Measurements from ENCODE around the gene DGCR8.

DGCR8 gene

GRCh38 chr22:20135806-20136602 lies 56.0 kb downstream of the DGCR8 start:
- no peaks in the 10 kb centered on the region for H3K27me3 ChIP-seq (ENCODE audit: control insufficient read depth in 1 of 2, insufficient read depth in 2 of 2, low read length in 2 of 2)
- no peaks in the 10 kb centered on the region for H3K36me3 ChIP-seq (ENCODE audit: insufficient read depth, low read length)
- H3K4me1 ChIP-seq (ENCODE audit: insufficient read depth, low read length): peaks cover 60% of the 10 kb centered on the region
- H3K9me3 ChIP-seq (ENCODE audit: low read length): no peaks in the 10 kb centered on the region
- H3K9ac ChIP-seq (ENCODE audit: low read length): no peak overlapping the region
- no peak overlapping the region for H3K4me3 ChIP-seq (ENCODE audit: low read depth in 1 of 2, low read length in 2 of 2)
- H3K27ac ChIP-seq (ENCODE audit: low read depth, low read length): no peak overlapping the region

DNA sequence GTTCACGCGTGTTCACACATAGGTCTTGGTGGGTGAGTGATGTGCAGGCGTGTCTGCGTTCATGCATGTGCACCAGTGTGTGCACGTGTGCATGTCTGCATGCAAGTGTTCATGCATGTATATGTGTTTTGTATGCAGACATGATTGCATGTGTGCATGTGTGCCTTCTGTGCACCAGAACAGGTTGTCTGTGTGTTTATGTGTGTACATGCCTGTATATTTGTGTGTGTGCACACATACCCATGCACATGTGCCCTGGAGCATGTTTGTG lies 56.5 kb downstream of the DGCR8 start:
- Histone ChIP-seq H3K9ac (ENCODE audit: low read length) (no peak overlapping the region), H3K4me3 (ENCODE audit: low read depth in 1 of 2, low read length in 2 of 2) (no peak overlapping the region), H3K4me1 (ENCODE audit: insufficient read depth, low read length) (peaks cover 60% of the 10 kb centered on the region), H3K36me3 (ENCODE audit: insufficient read depth, low read length) (no peaks in the 10 kb centered on the region), H3K27ac (ENCODE audit: low read depth, low read length) (no peak overlapping the region), H3K27me3 (ENCODE audit: control insufficient read depth in 1 of 2, insufficient read depth in 2 of 2, low read length in 2 of 2) (no peaks in the 10 kb centered on the region), H3K9me3 (ENCODE audit: low read length) (no peaks in the 10 kb centered on the region)

GRCh38 chr22:20137113-20137512 lies 57.1 kb downstream of the DGCR8 start:
- Histone ChIP-seq H3K4me1 (ENCODE audit: insufficient read depth, low read length) (peaks cover 60% of the 10 kb centered on the region), H3K36me3 (ENCODE audit: insufficient read depth, low read length) (no peaks in the 10 kb centered on the region), H3K4me3 (ENCODE audit: low read depth in 1 of 2, low read length in 2 of 2) (no peak overlapping the region), H3K27ac (ENCODE audit: low read depth, low read length) (no peak overlapping the region), H3K27me3 (ENCODE audit: control insufficient read depth in 1 of 2, insufficient read depth in 2 of 2, low read length in 2 of 2) (no peaks in the 10 kb centered on the region), H3K9me3 (ENCODE audit: low read length) (no peaks in the 10 kb centered on the region), H3K9ac (ENCODE audit: low read length) (no peak overlapping the region)

DNA sequence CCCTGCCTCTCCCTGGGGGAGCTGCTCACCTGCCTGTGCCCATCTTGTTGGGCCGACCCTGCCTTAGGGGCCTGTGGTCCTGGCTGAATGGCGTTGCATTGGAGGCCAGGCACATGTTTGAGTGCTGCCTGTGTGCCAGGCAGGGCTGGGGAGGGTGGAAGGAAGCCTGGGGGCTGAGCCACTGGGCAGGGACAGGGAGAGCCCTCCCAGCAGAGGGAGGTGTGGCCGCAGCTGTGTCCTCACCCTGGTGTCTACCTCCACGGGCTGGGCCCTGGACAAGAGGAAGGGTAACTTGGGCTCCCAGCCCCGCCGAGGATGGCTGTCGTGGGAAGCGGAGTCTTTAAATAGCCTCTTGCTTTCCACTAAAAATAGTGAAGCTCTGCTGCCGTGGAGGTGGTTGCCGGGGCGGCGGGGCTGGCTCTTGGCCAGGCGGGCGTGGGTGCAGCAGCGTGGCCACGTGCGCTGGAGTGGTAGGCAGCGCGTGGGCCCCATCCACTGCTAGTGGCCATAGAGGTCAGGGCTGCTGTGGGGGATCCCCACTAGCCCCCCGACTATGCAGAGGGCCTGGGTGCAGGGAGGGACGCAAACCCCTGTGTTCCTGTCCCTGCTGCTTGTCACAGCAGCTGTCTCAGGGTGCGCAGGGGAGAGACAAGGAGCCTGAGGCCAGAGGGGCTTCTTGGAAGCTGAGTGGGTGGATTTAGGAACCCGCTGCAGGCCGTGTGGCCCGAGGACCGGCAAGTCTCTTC lies 57.8 kb downstream of the DGCR8 start:
- Histone ChIP-seq H3K9ac (ENCODE audit: low read length) (no peak overlapping the region), H3K9me3 (ENCODE audit: low read length) (no peaks in the 10 kb centered on the region), H3K4me1 (ENCODE audit: insufficient read depth, low read length) (peaks cover 55% of the 10 kb centered on the region), H3K36me3 (ENCODE audit: insufficient read depth, low read length) (no peaks in the 10 kb centered on the region), H3K27me3 (ENCODE audit: control insufficient read depth in 1 of 2, insufficient read depth in 2 of 2, low read length in 2 of 2) (no peaks in the 10 kb centered on the region), H3K4me3 (ENCODE audit: low read depth in 1 of 2, low read length in 2 of 2) (no peak overlapping the region), H3K27ac (ENCODE audit: low read depth, low read length) (no peak overlapping the region)

DNA sequence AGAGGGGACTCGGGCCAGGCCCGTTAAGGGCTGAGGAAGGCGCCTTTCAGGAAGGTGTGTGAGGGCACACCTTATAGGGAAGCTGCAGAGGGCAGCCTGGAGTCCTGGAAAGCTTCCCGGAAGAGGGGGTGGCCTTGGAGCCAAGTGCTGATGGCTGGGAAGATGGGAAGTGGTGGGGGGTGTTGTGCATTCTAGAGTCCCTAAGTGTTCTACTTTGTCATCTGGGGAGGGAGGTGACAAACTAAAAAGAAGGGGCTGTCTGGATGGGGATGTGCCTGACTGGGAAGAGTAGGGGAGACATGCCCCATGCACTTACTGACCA lies 58.3 kb downstream of the DGCR8 start:
- Histone ChIP-seq H3K36me3 (ENCODE audit: insufficient read depth, low read length) (no peaks in the 10 kb centered on the region), H3K4me1 (ENCODE audit: insufficient read depth, low read length) (peaks cover 50% of the 10 kb centered on the region), H3K4me3 (ENCODE audit: low read depth in 1 of 2, low read length in 2 of 2) (no peak overlapping the region), H3K9ac (ENCODE audit: low read length) (no peak overlapping the region), H3K27ac (ENCODE audit: low read depth, low read length) (no peak overlapping the region), H3K27me3 (ENCODE audit: control insufficient read depth in 1 of 2, insufficient read depth in 2 of 2, low read length in 2 of 2) (no peaks in the 10 kb centered on the region), H3K9me3 (ENCODE audit: low read length) (no peaks in the 10 kb centered on the region)

DNA sequence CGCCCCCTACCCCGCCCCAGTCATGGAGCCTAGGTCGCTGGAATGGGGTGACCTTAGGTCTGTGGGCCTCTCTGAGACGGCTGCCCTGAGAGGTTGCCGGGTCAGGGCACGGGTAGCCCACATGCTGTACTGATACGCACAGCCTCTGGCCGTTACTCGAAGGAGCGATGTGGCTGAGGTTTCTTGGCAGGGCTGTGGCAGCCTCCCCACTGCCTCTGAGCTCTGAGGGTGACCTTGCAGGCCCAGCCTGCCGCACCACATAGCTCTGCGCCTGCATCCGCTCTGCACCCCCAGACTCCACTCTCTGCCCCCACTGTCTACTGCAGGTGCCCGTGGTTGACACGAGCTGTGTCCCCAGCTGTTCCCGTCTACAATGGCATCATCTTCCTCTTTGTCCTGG lies 58.8 kb downstream of the DGCR8 start:
- no peak overlapping the region for H3K27ac ChIP-seq (ENCODE audit: low read depth, low read length)
- no peaks in the 10 kb centered on the region for H3K9me3 ChIP-seq (ENCODE audit: low read length)
- no peak overlapping the region for H3K4me3 ChIP-seq (ENCODE audit: low read depth in 1 of 2, low read length in 2 of 2)
- H3K4me1 ChIP-seq (ENCODE audit: insufficient read depth, low read length): peaks cover 45% of the 10 kb centered on the region
- H3K9ac ChIP-seq (ENCODE audit: low read length): no peak overlapping the region
- no peaks in the 10 kb centered on the region for H3K36me3 ChIP-seq (ENCODE audit: insufficient read depth, low read length)
- H3K27me3 ChIP-seq (ENCODE audit: control insufficient read depth in 1 of 2, insufficient read depth in 2 of 2, low read length in 2 of 2): no peaks in the 10 kb centered on the region

- Histone ChIP-seq H3K9ac (ENCODE audit: low read length) (no peak overlapping the region), H3K36me3 (ENCODE audit: insufficient read depth, low read length) (no peaks in the 10 kb centered on the region), H3K9me3 (ENCODE audit: low read length) (no peaks in the 10 kb centered on the region), H3K4me3 (ENCODE audit: low read depth in 1 of 2, low read length in 2 of 2) (no peak overlapping the region), H3K27ac (ENCODE audit: low read depth, low read length) (no peak overlapping the region), H3K27me3 (ENCODE audit: control insufficient read depth in 1 of 2, insufficient read depth in 2 of 2, low read length in 2 of 2) (no peaks in the 10 kb centered on the region), H3K4me1 (ENCODE audit: insufficient read depth, low read length) (peaks cover 38% of the 10 kb centered on the region)
Observed at GRCh38 chr22:20139391-20140106, 59.5 kb downstream of the DGCR8 start.

DNA sequence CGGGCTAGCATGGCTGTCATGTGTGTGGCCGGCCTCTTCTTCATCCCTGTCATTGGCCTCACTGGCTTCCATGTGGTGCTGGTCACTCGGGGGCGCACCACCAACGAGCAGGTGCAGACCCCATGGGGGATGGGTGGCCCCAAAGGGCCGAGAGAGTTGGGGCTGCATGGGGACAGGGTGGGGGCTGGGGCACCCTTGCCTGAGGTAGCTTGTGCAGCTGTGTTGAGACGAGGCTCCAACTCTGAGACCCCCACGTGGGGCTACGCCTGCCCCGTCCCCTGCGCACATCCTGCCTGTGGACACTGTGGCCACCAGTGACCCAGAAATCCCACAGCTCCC lies 60.0 kb downstream of the DGCR8 start:
- no peak overlapping the region for H3K27ac ChIP-seq (ENCODE audit: low read depth, low read length)
- H3K4me3 ChIP-seq (ENCODE audit: low read depth in 1 of 2, low read length in 2 of 2): no peak overlapping the region
- no peaks in the 10 kb centered on the region for H3K36me3 ChIP-seq (ENCODE audit: insufficient read depth, low read length)
- H3K4me1 ChIP-seq (ENCODE audit: insufficient read depth, low read length): peaks cover 34% of the 10 kb centered on the region
- H3K27me3 ChIP-seq (ENCODE audit: control insufficient read depth in 1 of 2, insufficient read depth in 2 of 2, low read length in 2 of 2): no peaks in the 10 kb centered on the region
- H3K9me3 ChIP-seq (ENCODE audit: low read length): no peaks in the 10 kb centered on the region
- no peak overlapping the region for H3K9ac ChIP-seq (ENCODE audit: low read length)

- Histone ChIP-seq H3K4me1 (ENCODE audit: insufficient read depth, low read length) (peaks cover 30% of the 10 kb centered on the region), H3K9ac (ENCODE audit: low read length) (no peak overlapping the region), H3K36me3 (ENCODE audit: insufficient read depth, low read length) (no peaks in the 10 kb centered on the region), H3K27me3 (ENCODE audit: control insufficient read depth in 1 of 2, insufficient read depth in 2 of 2, low read length in 2 of 2) (no peaks in the 10 kb centered on the region), H3K9me3 (ENCODE audit: low read length) (no peaks in the 10 kb centered on the region), H3K4me3 (ENCODE audit: low read depth in 1 of 2, low read length in 2 of 2) (no peak overlapping the region), H3K27ac (ENCODE audit: low read depth, low read length) (no peak overlapping the region)
Observed at GRCh38 chr22:20140521-20140964, 60.5 kb downstream of the DGCR8 start.

- Histone ChIP-seq H3K4me1 (ENCODE audit: insufficient read depth, low read length) (peaks cover 22% of the 10 kb centered on the region), H3K36me3 (ENCODE audit: insufficient read depth, low read length) (no peaks in the 10 kb centered on the region)
Observed at GRCh38 chr22:20141186-20142077, 61.4 kb downstream of the DGCR8 start.

More at GRCh38 chr22:20141186-20142077, 61.4 kb downstream of the DGCR8 start:
- Histone ChIP-seq H3K27me3 (ENCODE audit: control insufficient read depth in 1 of 2, insufficient read depth in 2 of 2, low read length in 2 of 2) (no peaks in the 10 kb centered on the region), H3K4me3 (ENCODE audit: low read depth in 1 of 2, low read length in 2 of 2) (no peak overlapping the region), H3K9me3 (ENCODE audit: low read length) (no peaks in the 10 kb centered on the region), H3K27ac (ENCODE audit: low read depth, low read length) (no peak overlapping the region), H3K9ac (ENCODE audit: low read length) (no peak overlapping the region)
